ENCODE results near the gene ATP6V0E1.

ATP6V0E1 gene

DNA sequence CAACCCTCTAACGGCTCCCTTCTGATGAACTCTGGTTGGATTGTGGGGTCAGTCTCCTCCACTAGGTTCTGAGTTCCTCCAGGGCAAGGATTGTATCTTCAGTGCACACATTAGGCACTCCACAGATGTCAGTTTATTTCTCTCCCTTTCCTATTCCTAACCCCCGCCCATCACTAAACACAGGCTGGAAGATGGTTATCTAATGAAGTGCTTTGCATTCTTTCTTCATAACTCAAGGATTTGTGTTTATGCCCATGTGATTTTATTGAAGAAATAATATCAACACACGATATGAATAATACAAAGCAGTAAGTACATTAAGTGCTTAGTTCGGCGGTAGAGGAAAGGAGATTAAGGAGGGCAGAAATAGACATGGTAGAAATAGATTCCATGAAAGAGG lies 68.2 kb downstream of the ATP6V0E1 start:
- no peak for DNase-seq (ENCODE audit: low read depth)
- TF ChIP-seq, protein P1, sequence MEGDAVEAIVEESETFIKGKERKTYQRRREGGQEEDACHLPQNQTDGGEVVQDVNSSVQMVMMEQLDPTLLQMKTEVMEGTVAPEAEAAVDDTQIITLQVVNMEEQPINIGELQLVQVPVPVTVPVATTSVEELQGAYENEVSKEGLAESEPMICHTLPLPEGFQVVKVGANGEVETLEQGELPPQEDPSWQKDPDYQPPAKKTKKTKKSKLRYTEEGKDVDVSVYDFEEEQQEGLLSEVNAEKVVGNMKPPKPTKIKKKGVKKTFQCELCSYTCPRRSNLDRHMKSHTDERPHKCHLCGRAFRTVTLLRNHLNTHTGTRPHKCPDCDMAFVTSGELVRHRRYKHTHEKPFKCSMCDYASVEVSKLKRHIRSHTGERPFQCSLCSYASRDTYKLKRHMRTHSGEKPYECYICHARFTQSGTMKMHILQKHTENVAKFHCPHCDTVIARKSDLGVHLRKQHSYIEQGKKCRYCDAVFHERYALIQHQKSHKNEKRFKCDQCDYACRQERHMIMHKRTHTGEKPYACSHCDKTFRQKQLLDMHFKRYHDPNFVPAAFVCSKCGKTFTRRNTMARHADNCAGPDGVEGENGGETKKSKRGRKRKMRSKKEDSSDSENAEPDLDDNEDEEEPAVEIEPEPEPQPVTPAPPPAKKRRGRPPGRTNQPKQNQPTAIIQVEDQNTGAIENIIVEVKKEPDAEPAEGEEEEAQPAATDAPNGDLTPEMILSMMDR (IDR thresholded peaks at IDR 0.05; ENCODE audit: insufficient read depth, low read depth, low read length, missing control alignments): no peak
- no peak overlapping the region for H3K4me3 ChIP-seq (ENCODE audit: low read depth, low read length)

DNA sequence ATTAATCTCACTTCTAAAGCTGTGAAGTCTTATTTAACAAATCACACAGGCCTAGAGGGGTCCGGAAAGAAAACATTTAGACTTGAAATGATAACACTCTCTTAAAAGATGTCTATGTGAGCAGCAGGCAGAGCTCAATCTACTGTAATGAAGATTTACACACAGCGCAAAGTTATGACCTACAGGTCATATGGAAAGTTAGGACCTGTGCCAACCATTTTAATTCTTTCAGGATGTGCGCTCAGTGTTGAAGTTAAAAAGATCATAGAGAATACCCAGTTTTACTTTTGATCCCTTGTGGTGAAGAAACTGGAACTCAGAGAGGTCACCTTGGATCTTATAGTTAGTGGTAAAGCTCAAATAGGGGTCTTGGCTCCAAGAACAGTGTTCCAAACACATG lies 69.5 kb downstream of the ATP6V0E1 start:
- DNase-seq (ENCODE audit: low read depth): no peak
- TF ChIP-seq, protein P1 (IDR thresholded peaks at IDR 0.05; ENCODE audit: insufficient read depth, low read depth, low read length, missing control alignments): no peak
- no peak overlapping the region for H3K4me3 ChIP-seq (ENCODE audit: low read depth, low read length)

DNA sequence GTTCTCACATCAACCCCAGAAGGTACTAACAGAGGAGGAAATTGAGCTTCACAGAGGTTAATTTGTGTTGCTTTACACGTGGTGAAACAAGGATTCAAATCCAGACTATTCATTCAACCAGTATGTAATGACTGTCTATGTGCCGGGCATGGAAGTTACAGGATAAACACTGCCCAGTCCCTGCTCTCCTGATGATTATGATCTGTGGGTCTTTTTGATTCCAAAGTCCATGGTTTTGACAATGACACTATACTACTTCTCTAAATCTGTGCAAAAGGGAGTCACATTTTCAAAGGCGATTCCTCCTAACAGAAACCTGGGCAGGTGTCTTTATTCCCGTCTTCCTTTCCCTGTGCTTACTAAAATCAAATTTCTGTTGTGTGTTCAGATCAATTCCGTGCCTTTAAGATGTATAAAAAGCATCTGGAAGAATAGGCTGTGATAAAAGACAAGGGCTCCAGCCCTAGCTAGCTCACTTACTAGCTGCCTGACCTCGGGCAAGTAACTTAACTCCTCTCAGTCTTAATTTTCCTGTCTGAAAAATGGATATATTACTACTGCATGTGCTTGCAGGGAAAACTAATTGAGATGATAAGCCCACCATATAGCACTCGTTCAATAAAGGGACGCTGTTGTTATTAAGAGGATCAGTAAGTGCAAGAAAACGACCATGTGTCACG lies 71.6 kb downstream of the ATP6V0E1 start:
- TF ChIP-seq, protein P1 (IDR thresholded peaks at IDR 0.05; ENCODE audit: insufficient read depth, low read depth, low read length, missing control alignments): no peak
- DNase-seq (ENCODE audit: low read depth): no peak
- peak overlapping the region; percentile 63 for H3K4me3 ChIP-seq (ENCODE audit: low read depth, low read length)

DNA sequence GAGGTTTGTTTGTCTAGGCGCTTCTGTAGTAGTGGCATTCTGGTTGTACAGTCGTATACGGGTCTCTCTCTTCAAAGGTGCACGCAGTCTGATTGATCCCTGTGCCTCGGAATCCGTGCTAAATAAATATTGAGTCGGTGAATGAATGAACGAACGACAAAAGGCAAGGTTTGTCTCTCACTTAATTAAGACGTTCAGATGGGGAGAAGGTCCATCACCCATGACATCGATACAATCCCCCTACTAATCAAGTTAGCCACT lies 72.1 kb downstream of the ATP6V0E1 start:
- TF ChIP-seq, protein P1 (IDR thresholded peaks at IDR 0.05; ENCODE audit: insufficient read depth, low read depth, low read length, missing control alignments): no peak
- H3K4me3 ChIP-seq (ENCODE audit: low read depth, low read length): peak overlapping the region; percentile 63
- no peak for DNase-seq (ENCODE audit: low read depth)

DNA sequence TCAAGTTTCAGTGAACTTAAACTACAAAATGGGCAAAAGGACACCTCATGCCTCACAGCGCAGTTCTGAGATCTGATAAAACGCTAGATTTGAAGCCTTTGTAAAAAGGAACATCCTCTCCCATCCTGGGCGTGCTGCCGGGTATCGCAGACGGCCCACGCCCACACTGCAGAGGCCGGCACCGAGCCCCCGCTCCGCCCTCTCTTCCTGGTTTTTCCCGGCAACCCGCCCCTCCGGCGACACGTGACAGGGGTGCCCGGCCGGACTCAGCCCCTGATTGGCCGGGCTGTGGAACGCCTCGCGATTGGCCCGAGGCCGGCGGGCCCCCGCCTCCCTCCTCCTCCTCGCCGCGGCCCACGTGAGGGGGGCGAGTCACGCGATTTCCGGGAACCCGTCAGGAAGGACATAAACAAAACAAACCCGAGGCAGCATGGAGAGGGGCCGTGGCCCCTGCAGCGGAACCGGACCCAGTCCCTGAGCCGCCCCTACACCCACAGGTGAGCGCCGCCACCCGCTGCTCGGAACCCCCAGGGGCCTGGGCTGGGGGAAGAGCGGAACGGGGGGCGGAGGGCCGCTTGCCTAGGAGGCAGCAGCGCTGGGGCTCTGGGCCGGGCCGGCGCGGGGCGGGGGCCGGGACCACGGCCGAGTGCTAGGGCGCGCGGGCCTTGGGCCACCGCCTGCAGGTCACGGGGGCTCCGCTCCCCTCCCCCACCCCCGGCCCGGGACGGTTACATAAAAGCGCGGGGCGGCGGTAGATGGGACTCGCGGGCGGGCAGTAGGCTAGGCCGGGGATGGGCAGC lies 72.6 kb downstream of the ATP6V0E1 start, which contains the start of gene CREBRF:
CREBRF (plus strand) TSS at position 370 of the 800 bp plus-strand sequence. CDS start 24,424 bp downstream, outside the sequence.
- H3K4me3 ChIP-seq (ENCODE audit: low read depth, low read length): peak within 1 kb of the TSS; percentile 96
- peak; percentile 98 for DNase-seq (ENCODE audit: low read depth)
- TF ChIP-seq, protein P1 (IDR thresholded peaks at IDR 0.05; ENCODE audit: insufficient read depth, low read depth, low read length, missing control alignments): no peak

DNA sequence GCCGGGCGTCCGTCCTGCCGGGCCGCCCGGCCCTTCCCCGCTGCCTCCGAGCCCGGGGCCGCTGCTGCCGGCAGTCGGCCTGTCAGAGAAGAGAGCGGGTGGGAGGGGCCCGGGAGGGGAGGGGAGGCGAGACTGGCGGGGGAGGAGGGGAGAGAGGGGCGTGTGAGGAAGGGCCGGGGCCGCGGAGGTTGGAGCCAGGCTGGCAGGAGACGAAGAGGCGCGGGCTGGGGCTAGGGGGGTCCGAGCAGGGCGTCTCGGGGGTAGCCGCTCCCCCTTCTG lies 73.2 kb downstream of the ATP6V0E1 start:
- H3K4me3 ChIP-seq (ENCODE audit: low read depth, low read length): peak overlapping the region; percentile 96
- TF ChIP-seq, protein P1 (IDR thresholded peaks at IDR 0.05; ENCODE audit: insufficient read depth, low read depth, low read length, missing control alignments): no peak
- DNase-seq (ENCODE audit: low read depth): no peak

Measured in GM12865 (cell line).